ENCODE results near the gene RSBN1L. TPM values are rescaled to one million over a fixed set of nuclear protein-coding genes. Genes with fewer than 3 reads are reported as not detected.

RSBN1L gene
- total RNA-seq, 1 experiment from 2014 or later: 23.2 TPM

GRCh38 chr7:77738382-77738781 is 42.1 kb downstream of the RSBN1L start:
- intact Hi-C loops (cut with micrococcal nuclease; ENCODE audit: unreplicated experiment): no loop called here

GRCh38 chr7:77738871-77739270 is 42.6 kb downstream of the RSBN1L start:
- no peak for TF ChIP-seq EZH2 (IDR thresholded peaks at IDR 0.05; ENCODE audit: borderline replicate concordance, low read depth, low read length, poor library complexity, severe bottlenecking)
- TF ChIP-seq CTCF (conservative IDR thresholded peaks at IDR 0.05; ENCODE audit: low read depth, low read length): no peak
- H3K27me3 ChIP-seq (replicated peaks; ENCODE audit: insufficient read depth, low read depth, low read length, poor library complexity): no peaks in the 10 kb centered on the region
- no peak overlapping the region for H3K27ac ChIP-seq (ENCODE audit: low read depth, low read length, poor library complexity, severe bottlenecking)
- no peak for DNase-seq (ENCODE audit: low spot score)
- peaks cover 11% of the 10 kb centered on the region for H3K36me3 ChIP-seq (ENCODE audit: insufficient read depth, low read length, poor library complexity, severe bottlenecking)
- CTCF ChIA-PET: no interaction called here
- no peaks in the 10 kb centered on the region for H3K9me3 ChIP-seq (ENCODE audit: low read depth, low read length, poor library complexity, severe bottlenecking)
- H3K4me1 ChIP-seq (ENCODE audit: insufficient read depth, low read length, poor library complexity, severe bottlenecking): no peaks in the 10 kb centered on the region
- POLR2A ChIA-PET (ENCODE audit: low non-redundant PET): no interaction called here
- intact Hi-C loops (cut with micrococcal nuclease; ENCODE audit: unreplicated experiment): no loop called here
- no peak overlapping the region for H3K4me3 ChIP-seq (ENCODE audit: low read depth, low read length, poor library complexity, severe bottlenecking)
- no TSS peak for BruUV-seq (replicated peaks)

More at GRCh38 chr7:77738382-77738781, 42.1 kb downstream of the RSBN1L start:
- Histone ChIP-seq H3K4me1 (ENCODE audit: insufficient read depth, low read length, poor library complexity, severe bottlenecking) (no peaks in the 10 kb centered on the region), H3K27me3 (replicated peaks; ENCODE audit: insufficient read depth, low read depth, low read length, poor library complexity) (no peaks in the 10 kb centered on the region), H3K27ac (ENCODE audit: low read depth, low read length, poor library complexity, severe bottlenecking) (no peak overlapping the region), H3K9me3 (ENCODE audit: low read depth, low read length, poor library complexity, severe bottlenecking) (no peaks in the 10 kb centered on the region), H3K4me3 (ENCODE audit: low read depth, low read length, poor library complexity, severe bottlenecking) (no peak overlapping the region), H3K36me3 (ENCODE audit: insufficient read depth, low read length, poor library complexity, severe bottlenecking) (peaks cover 11% of the 10 kb centered on the region)
- TSS peak; percentile 23 for BruUV-seq (replicated peaks)
- CTCF ChIA-PET: no interaction called here
- no peak for TF ChIP-seq EZH2 (IDR thresholded peaks at IDR 0.05; ENCODE audit: borderline replicate concordance, low read depth, low read length, poor library complexity, severe bottlenecking)
- no peak for TF ChIP-seq CTCF (conservative IDR thresholded peaks at IDR 0.05; ENCODE audit: low read depth, low read length)
- POLR2A ChIA-PET (ENCODE audit: low non-redundant PET): no interaction called here
- no peak for DNase-seq (ENCODE audit: low spot score)

- H3K4me3 ChIP-seq (ENCODE audit: low read depth, low read length, poor library complexity, severe bottlenecking): no peak overlapping the region
- intact Hi-C loops (cut with micrococcal nuclease; ENCODE audit: unreplicated experiment): loop anchor here (5.0 kb wide), 1 partner anchor 43 kb away; the partner anchor contains the start of gene RSBN1L
- H3K4me1 ChIP-seq (ENCODE audit: insufficient read depth, low read length, poor library complexity, severe bottlenecking): no peaks in the 10 kb centered on the region
- TF ChIP-seq EZH2 (IDR thresholded peaks at IDR 0.05; ENCODE audit: borderline replicate concordance, low read depth, low read length, poor library complexity, severe bottlenecking) (no peak), CTCF (conservative IDR thresholded peaks at IDR 0.05; ENCODE audit: low read depth, low read length) (no peak)
- no TSS peak for BruUV-seq (replicated peaks)
- CTCF ChIA-PET: no interaction called here
- POLR2A ChIA-PET (ENCODE audit: low non-redundant PET): no interaction called here
- no peak overlapping the region for H3K27ac ChIP-seq (ENCODE audit: low read depth, low read length, poor library complexity, severe bottlenecking)
- H3K9me3 ChIP-seq (ENCODE audit: low read depth, low read length, poor library complexity, severe bottlenecking): no peaks in the 10 kb centered on the region
- H3K36me3 ChIP-seq (ENCODE audit: insufficient read depth, low read length, poor library complexity, severe bottlenecking): peaks cover 11% of the 10 kb centered on the region
- no peak for DNase-seq (ENCODE audit: low spot score)
- no peaks in the 10 kb centered on the region for H3K27me3 ChIP-seq (replicated peaks; ENCODE audit: insufficient read depth, low read depth, low read length, poor library complexity)
These were observed 44.0 kb downstream of the RSBN1L start for GRCh38 chr7:77740257-77740656.
